ENCODE measurements around the gene DGCR2.
"Not testable (repeated sequence)": the region's sequence is repeated elsewhere in the genome, so short reads cannot be mapped to it uniquely, and the experiment has no call there.

Gene DGCR2

GRCh38 chr22:19056951-19057401, 65.2 kb downstream of the DGCR2 start:
- DNase-seq = no peak

GRCh38 chr22:19055801-19056200, 66.4 kb downstream of the DGCR2 start:
- no peak for DNase-seq

GRCh38 chr22:19052941-19053541, 69.2 kb downstream of the DGCR2 start:
- DNase-seq = no peak

- no peak for DNase-seq
Measured at GRCh38 chr22:19051381-19052072, 70.7 kb downstream of the DGCR2 start.

GRCh38 chr22:19050847-19051246, 71.4 kb downstream of the DGCR2 start:
- not testable (repeated sequence) for DNase-seq

GRCh38 chr22:19050117-19050516, 72.1 kb downstream of the DGCR2 start:
- no peak for DNase-seq

GRCh38 chr22:19048531-19048930, 73.7 kb downstream of the DGCR2 start:
- no peak for DNase-seq

GRCh38 chr22:19047993-19048392, 74.2 kb downstream of the DGCR2 start:
- no peak for DNase-seq

- no peak for DNase-seq
Measured at GRCh38 chr22:19046719-19047609, 75.2 kb downstream of the DGCR2 start.

GRCh38 chr22:19046287-19046686, 75.9 kb downstream of the DGCR2 start:
- DNase-seq = no peak

- DNase-seq = no peak
Measured at GRCh38 chr22:19045094-19045493, 77.1 kb downstream of the DGCR2 start.

GRCh38 chr22:19044381-19044780, 77.8 kb downstream of the DGCR2 start:
- no peak for DNase-seq

- no peak for DNase-seq
Measured at GRCh38 chr22:19043121-19044085, 78.8 kb downstream of the DGCR2 start.

GRCh38 chr22:19042285-19043120, 79.7 kb downstream of the DGCR2 start:
- DNase-seq = no peak

- DNase-seq = no peak
Measured at GRCh38 chr22:19041704-19042074, 80.5 kb downstream of the DGCR2 start.

GRCh38 chr22:19040888-19041703, 81.1 kb downstream of the DGCR2 start:
- DNase-seq = no peak

- no peak for DNase-seq
Measured at GRCh38 chr22:19040391-19040861, 81.8 kb downstream of the DGCR2 start.

GRCh38 chr22:19039796-19040280, 82.4 kb downstream of the DGCR2 start:
- DNase-seq = no peak

- DNase-seq = no peak
Measured at GRCh38 chr22:19039448-19039780, 82.8 kb downstream of the DGCR2 start.

- DNase-seq = no peak
Measured at GRCh38 chr22:19038728-19039447, 83.3 kb downstream of the DGCR2 start.

All from amniotic stem cell (primary cell).